HepG2 (cell line): ENCODE results near the gene BICRAL. TPM values are rescaled to one million over a fixed set of nuclear protein-coding genes. Genes with fewer than 3 reads are reported as not detected.
A peak's percentile ranks its signal among the peaks of the same experiment; 100 is the strongest.

Experiments used
- CC2D1A ChIP-seq: sonication (generic); formaldehyde crosslinking; IDR thresholded peaks from 2 replicates; pipeline ENCODE4 v1.8.1; 2023; ENCODE audit warnings: mild to moderate bottlenecking, missing genetic modification reagents
- CHD4 ChIP-seq: fragments of 200-600 bp; sonication (generic); IDR thresholded peaks from 2 replicates; pipeline ENCODE4 v1.7.0; 2017; ENCODE audit warnings: mild to moderate bottlenecking, low read length, borderline replicate concordance
- HIC2 ChIP-seq: sonication (generic); formaldehyde crosslinking; IDR thresholded peaks from 2 replicates; pipeline ENCODE4 v1.9.0; 2022; ENCODE audit warnings: low read depth, missing genetic modification reagents
- HNF4G ChIP-seq, 2 experiments: sonication (generic) in 1 of 2; formaldehyde crosslinking in 1 of 2; IDR thresholded peaks; 2 replicates each; pipeline versions ENCODE4 v1.4.0 to v1.6.1; 2011 to 2020; ENCODE audit warnings: borderline replicate concordance in 2 of 2, low read depth in 2 of 2, mild to moderate bottlenecking in 2 of 2, low read length in 1 of 2, missing genetic modification reagents in 1 of 2, moderate library complexity in 1 of 2
- HOXA5 ChIP-seq: sonication (generic); formaldehyde crosslinking; IDR thresholded peaks from 2 replicates; pipeline ENCODE4 v1.4.0; 2020; ENCODE audit warnings: missing genetic modification reagents
- KDM4B ChIP-seq: sonication (generic); formaldehyde crosslinking; IDR thresholded peaks from 2 replicates; pipeline ENCODE4 v1.4.0; 2020; ENCODE audit warnings: missing genetic modification reagents
- LRRFIP1 ChIP-seq: sonication (generic); formaldehyde crosslinking; conservative IDR thresholded peaks from 2 replicates; pipeline ENCODE4 v1.4.0; 2020; ENCODE audit warnings: missing genetic modification reagents
- MBNL3 ChIP-seq: fragments of 250-450 bp; sonication (Bioruptor Pico); conservative IDR thresholded peaks from 2 replicates; pipeline ENCODE4 v1.8.0; 2022; ENCODE audit warnings: mild to moderate bottlenecking, inconsistent platforms
- POLR2A ChIP-seq, 2 experiments: IDR thresholded peaks; 2 replicates each; pipeline ENCODE4 v1.6.1; 2011; ENCODE audit warnings: low read depth in 2 of 2, low read length in 2 of 2, mild to moderate bottlenecking in 1 of 2, moderate library complexity in 1 of 2; ENCODE audit not compliant: insufficient read depth in 1 of 2
- RNF2 ChIP-seq: fragments of 450-650 bp; conservative IDR thresholded peaks from 2 replicates; pipeline ENCODE4 v1.6.1; 2016; ENCODE audit warnings: low read depth
- SIX4 ChIP-seq: sonication (generic); formaldehyde crosslinking; IDR thresholded peaks from 2 replicates; pipeline ENCODE4 v1.4.0; 2020; ENCODE audit warnings: missing genetic modification reagents
- SMARCC2 ChIP-seq: fragments of 450-650 bp; IDR thresholded peaks from 2 replicates; pipeline ENCODE4 v1.6.1; 2017; ENCODE audit warnings: antibody characterized with exemption, mild to moderate bottlenecking
- TBP ChIP-seq: sonication (generic); formaldehyde crosslinking; IDR thresholded peaks from 2 replicates; pipeline ENCODE4 v1.5.0; 2020; ENCODE audit warnings: missing genetic modification reagents
- ZBTB21 ChIP-seq: sonication (generic); formaldehyde crosslinking; IDR thresholded peaks from 2 replicates; pipeline ENCODE4 v1.4.0; 2020; ENCODE audit warnings: missing genetic modification reagents
- ZFP36 ChIP-seq: fragments of 150-350 bp; IDR thresholded peaks from 2 replicates; pipeline ENCODE4 v1.6.1; 2018; ENCODE audit warnings: borderline replicate concordance, low read length, low read depth; ENCODE audit not compliant: partially characterized antibody
- ZFP90 ChIP-seq: sonication (generic); formaldehyde crosslinking; IDR thresholded peaks from 2 replicates; pipeline ENCODE4 v1.8.0; 2022; ENCODE audit warnings: missing genetic modification reagents, mild to moderate bottlenecking, inconsistent platforms, borderline replicate concordance
- ZKSCAN5 ChIP-seq: sonication (generic); formaldehyde crosslinking; IDR thresholded peaks from 2 replicates; pipeline ENCODE4 v1.5.1; 2020; ENCODE audit warnings: mild to moderate bottlenecking, missing genetic modification reagents
- ZNF34 ChIP-seq: sonication (generic); formaldehyde crosslinking; IDR thresholded peaks from 2 replicates; pipeline ENCODE4 v1.4.0; 2020; ENCODE audit warnings: mild to moderate bottlenecking, missing genetic modification reagents, borderline replicate concordance
- ZNF343 ChIP-seq: sonication (generic); formaldehyde crosslinking; IDR thresholded peaks from 2 replicates; pipeline ENCODE4 v1.4.0; 2020; ENCODE audit warnings: mild to moderate bottlenecking, missing genetic modification reagents
- ZNF510 ChIP-seq: sonication (generic); formaldehyde crosslinking; IDR thresholded peaks from 2 replicates; pipeline ENCODE4 v1.4.0; 2020; ENCODE audit warnings: low read depth, mild to moderate bottlenecking, missing genetic modification reagents
- polyA plus RNA-seq, 8 experiments: library from polyadenylated mRNA; depleted of rRNA in 3 of 8; stranded (reverse) in 7 of 8; unstranded in 1 of 8; fragments of >200 nt; fragmentation: Illumina TruSeq in 4 of 8; extraction: Trizol in 4 of 8; gene quantifications; 2 replicates each; pipeline versions ENCODE4 v1.2.1 to v1.2.3, GENCODE V29; 2011 to 2016; ENCODE audit warnings: low read depth in 4 of 8, missing spikeins in 1 of 8, mixed read lengths in 1 of 8; ENCODE audit not compliant: insufficient read depth in 1 of 8
- total RNA-seq, 5 experiments: library from RNA; depleted of rRNA; stranded (reverse); fragments of >200 nt; fragmentation: Illumina TruSeq; extraction: Trizol; gene quantifications; 2 replicates each; pipeline ENCODE4 v1.2.3, GENCODE V29; 2016; ENCODE audit warnings: low read depth in 1 of 5
- TF ChIP-seq, protein P1 (sequence below): sonication (generic); formaldehyde crosslinking; IDR thresholded peaks from 2 replicates; pipeline ENCODE4 v1.5.0; 2020; ENCODE audit warnings: mild to moderate bottlenecking, missing genetic modification reagents, borderline replicate concordance
- TF ChIP-seq, protein P2 (sequence below): sonication (generic); formaldehyde crosslinking; IDR thresholded peaks from 2 replicates; pipeline ENCODE4 v1.4.0; 2020; ENCODE audit warnings: missing genetic modification reagents
- TF ChIP-seq, protein P3 (sequence below): fragments of 450-650 bp; IDR thresholded peaks from 2 replicates; pipeline ENCODE4 v1.6.1; 2016

BICRAL gene
- total and polyA plus RNA-seq, 2 of the 13 experiments (the other 11 are each of a cell fraction or from before 2014, with no cell fraction given) = 5.0 to 13.5 TPM

DNA sequence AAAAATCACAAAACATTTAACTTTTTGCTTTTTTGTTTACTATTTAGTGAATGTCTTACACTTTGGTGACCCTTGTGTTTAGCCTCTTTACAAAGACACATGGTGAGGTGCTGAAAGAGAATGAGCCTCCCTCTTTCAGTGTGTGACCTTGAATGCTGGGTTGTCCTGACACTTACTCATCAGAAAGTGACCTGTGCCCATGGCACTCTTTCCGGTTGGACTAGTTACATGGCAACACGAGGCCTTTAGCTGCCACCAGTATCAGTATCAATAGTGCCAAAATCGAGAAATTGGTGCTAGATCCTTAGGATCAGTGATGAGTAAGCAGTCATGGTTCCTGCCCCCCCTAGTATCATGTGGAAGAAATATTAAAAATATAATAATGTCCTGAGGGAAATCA, 95.8 kb downstream of the BICRAL start (continued):
- TF ChIP-seq MBNL3 = no peak
- no peak for TF ChIP-seq ZNF510 (CRISPR knock-in tag)
- TF ChIP-seq TBP (CRISPR knock-in tag) = no peak
- TF ChIP-seq HNF4G (IDR thresholded peaks at IDR 0.05; ENCODE audit: borderline replicate concordance, low read depth, low read length) = no peak
- TF ChIP-seq HNF4G (CRISPR knock-in tag; IDR thresholded peaks at IDR 0.05; ENCODE audit: borderline replicate concordance, low read depth) = no peak
- no peak for TF ChIP-seq CHD4
- TF ChIP-seq, protein P1, sequence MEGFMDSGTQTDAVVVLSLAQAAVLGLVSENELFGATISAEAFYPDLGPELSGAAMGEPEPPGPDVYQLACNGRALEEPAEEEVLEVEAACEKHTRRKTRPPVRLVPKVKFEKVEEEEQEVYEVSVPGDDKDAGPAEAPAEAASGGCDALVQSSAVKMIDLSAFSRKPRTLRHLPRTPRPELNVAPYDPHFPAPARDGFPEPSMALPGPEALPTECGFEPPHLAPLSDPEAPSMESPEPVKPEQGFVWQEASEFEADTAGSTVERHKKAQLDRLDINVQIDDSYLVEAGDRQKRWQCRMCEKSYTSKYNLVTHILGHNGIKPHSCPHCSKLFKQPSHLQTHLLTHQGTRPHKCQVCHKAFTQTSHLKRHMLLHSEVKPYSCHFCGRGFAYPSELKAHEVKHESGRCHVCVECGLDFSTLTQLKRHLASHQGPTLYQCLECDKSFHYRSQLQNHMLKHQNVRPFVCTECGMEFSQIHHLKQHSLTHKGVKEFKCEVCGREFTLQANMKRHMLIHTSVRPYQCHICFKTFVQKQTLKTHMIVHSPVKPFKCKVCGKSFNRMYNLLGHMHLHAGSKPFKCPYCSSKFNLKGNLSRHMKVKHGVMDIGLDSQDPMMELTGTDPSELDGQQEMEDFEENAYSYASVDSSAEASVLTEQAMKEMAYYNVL (CRISPR knock-in tag) = 0 out of 2 replicates have a peak, but pooled peaks have one; percentile 49
- no peak for TF ChIP-seq SIX4 (CRISPR knock-in tag)
- no peak for TF ChIP-seq RNF2
- no peak for TF ChIP-seq ZNF343
- no peak for TF ChIP-seq SMARCC2
- no peak for TF ChIP-seq LRRFIP1 (CRISPR knock-in tag)
- TF ChIP-seq ZFP36 = no peak
- TF ChIP-seq POLR2A (IDR thresholded peaks at IDR 0.05; ENCODE audit: insufficient read depth in 1 of 2, low read depth in 2 of 2, low read length in 2 of 2) = peak; percentile 18 to 49; a peak in 2 of 4 replicates
- no peak for TF ChIP-seq ZFP90 (CRISPR knock-in tag)
- no peak for TF ChIP-seq HOXA5 (CRISPR knock-in tag)
- no peak; the same call in 1 of the 2 replicates for TF ChIP-seq ZBTB21
- peak; percentile 82 for TF ChIP-seq HIC2 (CRISPR knock-in tag)
- TF ChIP-seq, protein P2, sequence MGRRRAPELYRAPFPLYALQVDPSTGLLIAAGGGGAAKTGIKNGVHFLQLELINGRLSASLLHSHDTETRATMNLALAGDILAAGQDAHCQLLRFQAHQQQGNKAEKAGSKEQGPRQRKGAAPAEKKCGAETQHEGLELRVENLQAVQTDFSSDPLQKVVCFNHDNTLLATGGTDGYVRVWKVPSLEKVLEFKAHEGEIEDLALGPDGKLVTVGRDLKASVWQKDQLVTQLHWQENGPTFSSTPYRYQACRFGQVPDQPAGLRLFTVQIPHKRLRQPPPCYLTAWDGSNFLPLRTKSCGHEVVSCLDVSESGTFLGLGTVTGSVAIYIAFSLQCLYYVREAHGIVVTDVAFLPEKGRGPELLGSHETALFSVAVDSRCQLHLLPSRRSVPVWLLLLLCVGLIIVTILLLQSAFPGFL = no peak
- TF ChIP-seq ZNF34 (CRISPR knock-in tag) = no peak
- no peak for TF ChIP-seq ZKSCAN5 (CRISPR knock-in tag)
- TF ChIP-seq CC2D1A = 0 out of 2 replicates have a peak, but pooled peaks have one; percentile 60
- no peak for TF ChIP-seq KDM4B (CRISPR knock-in tag)
- TF ChIP-seq, protein P3, sequence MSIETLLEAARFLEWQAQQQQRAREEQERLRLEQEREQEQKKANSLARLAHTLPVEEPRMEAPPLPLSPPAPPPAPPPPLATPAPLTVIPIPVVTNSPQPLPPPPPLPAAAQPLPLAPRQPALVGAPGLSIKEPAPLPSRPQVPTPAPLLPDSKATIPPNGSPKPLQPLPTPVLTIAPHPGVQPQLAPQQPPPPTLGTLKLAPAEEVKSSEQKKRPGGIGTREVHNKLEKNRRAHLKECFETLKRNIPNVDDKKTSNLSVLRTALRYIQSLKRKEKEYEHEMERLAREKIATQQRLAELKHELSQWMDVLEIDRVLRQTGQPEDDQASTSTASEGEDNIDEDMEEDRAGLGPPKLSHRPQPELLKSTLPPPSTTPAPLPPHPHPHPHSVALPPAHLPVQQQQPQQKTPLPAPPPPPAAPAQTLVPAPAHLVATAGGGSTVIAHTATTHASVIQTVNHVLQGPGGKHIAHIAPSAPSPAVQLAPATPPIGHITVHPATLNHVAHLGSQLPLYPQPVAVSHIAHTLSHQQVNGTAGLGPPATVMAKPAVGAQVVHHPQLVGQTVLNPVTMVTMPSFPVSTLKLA = peak; percentile 50; the same call in 1 of the 2 replicates
